Type B pancreatic cell (in vitro differentiated cells): Measurements from ENCODE around the gene ENPP6. TPM values are rescaled to one million over a fixed set of nuclear protein-coding genes. Genes with fewer than 3 reads are reported as not detected.

ENCODE experiments used
- DNase-seq: peaks from one replicate; pipeline ENCODE4 v3.0.0; 2021; ENCODE audit warnings: mixed read lengths; ENCODE audit not compliant: unreplicated experiment; ENCODE audit errors: extremely low spot score
- H3K27ac Mint-ChIP-seq: 2 replicates; pipeline ENCODE4 v1.8.0; 2021; ENCODE audit warnings: mild to moderate bottlenecking, mixed read lengths
- H3K27me3 Mint-ChIP-seq: 2 replicates; pipeline ENCODE4 v1.8.0; 2021; ENCODE audit warnings: mixed read lengths
- H3K36me3 Mint-ChIP-seq: 2 replicates; pipeline ENCODE4 v1.8.0; 2021; ENCODE audit warnings: mixed read lengths
- H3K4me1 Mint-ChIP-seq: one replicate; pipeline ENCODE4 v1.8.0; 2021; ENCODE audit warnings: mixed read lengths; ENCODE audit not compliant: unreplicated experiment
- H3K4me3 Mint-ChIP-seq: 2 replicates; pipeline ENCODE4 v1.8.0; 2021; ENCODE audit warnings: mild to moderate bottlenecking, mixed read lengths
- H3K9me3 Mint-ChIP-seq: 2 replicates; pipeline ENCODE4 v1.8.0; 2021; ENCODE audit warnings: mixed read lengths
- total RNA-seq: library from RNA; stranded (reverse); gene quantifications from 2 replicates; pipeline ENCODE4 v1.2.1, GENCODE V29; 2021; ENCODE audit warnings: low replicate concordance
- TF ChIP-seq, protein P1 (sequence below): fragments of 200-600 bp; sonication (generic); conservative IDR thresholded peaks from 2 replicates; pipeline ENCODE4 v1.5.0; 2021; ENCODE audit warnings: antibody characterized with exemption, mild to moderate bottlenecking

Gene ENPP6
- total RNA-seq, 1 donor from 2014 or later = 0.51 TPM

DNA sequence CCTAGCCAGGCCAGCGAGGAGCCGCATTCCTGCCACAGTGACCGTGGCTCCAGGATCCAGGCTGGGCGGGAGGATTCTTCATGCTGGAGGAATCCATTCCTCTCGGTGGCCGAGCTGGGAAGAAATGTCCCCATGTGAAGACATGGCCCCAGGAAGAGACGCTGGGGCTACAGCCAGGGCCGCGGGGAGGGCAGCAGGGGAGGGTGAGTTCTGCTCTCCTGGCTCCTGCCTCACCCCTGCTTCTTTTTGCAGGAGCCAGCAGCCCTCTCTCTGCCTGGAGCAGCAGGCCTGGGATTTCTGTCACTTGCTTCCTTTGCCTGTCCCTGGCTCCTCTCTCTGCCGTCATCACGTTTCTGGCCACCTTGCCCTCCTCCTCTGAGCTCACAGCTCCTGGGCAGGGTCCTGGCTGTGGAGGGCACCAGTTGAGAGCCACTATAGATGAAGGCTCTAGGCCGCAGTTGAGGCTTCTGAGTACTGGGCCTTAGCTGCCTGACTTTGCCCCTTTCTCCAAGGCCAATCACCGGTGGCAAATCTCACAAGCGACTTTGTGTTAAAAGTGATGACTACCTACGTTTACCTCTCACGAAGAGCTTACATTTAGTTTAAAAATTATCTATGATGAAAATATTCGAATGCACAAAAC is 48.3 kb downstream of the ENPP6 start:
- TF ChIP-seq, protein P1, sequence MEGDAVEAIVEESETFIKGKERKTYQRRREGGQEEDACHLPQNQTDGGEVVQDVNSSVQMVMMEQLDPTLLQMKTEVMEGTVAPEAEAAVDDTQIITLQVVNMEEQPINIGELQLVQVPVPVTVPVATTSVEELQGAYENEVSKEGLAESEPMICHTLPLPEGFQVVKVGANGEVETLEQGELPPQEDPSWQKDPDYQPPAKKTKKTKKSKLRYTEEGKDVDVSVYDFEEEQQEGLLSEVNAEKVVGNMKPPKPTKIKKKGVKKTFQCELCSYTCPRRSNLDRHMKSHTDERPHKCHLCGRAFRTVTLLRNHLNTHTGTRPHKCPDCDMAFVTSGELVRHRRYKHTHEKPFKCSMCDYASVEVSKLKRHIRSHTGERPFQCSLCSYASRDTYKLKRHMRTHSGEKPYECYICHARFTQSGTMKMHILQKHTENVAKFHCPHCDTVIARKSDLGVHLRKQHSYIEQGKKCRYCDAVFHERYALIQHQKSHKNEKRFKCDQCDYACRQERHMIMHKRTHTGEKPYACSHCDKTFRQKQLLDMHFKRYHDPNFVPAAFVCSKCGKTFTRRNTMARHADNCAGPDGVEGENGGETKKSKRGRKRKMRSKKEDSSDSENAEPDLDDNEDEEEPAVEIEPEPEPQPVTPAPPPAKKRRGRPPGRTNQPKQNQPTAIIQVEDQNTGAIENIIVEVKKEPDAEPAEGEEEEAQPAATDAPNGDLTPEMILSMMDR = no peak
- no peak overlapping the region for H3K27ac Mint-ChIP-seq
- H3K4me3 Mint-ChIP-seq = no peak overlapping the region
- peaks cover 9% of the 10 kb centered on the region for H3K4me1 Mint-ChIP-seq
- peaks cover 38% of the 10 kb centered on the region for H3K27me3 Mint-ChIP-seq
- no peaks in the 10 kb centered on the region for H3K9me3 Mint-ChIP-seq
- H3K36me3 Mint-ChIP-seq = no peaks in the 10 kb centered on the region
- no peak for DNase-seq

DNA sequence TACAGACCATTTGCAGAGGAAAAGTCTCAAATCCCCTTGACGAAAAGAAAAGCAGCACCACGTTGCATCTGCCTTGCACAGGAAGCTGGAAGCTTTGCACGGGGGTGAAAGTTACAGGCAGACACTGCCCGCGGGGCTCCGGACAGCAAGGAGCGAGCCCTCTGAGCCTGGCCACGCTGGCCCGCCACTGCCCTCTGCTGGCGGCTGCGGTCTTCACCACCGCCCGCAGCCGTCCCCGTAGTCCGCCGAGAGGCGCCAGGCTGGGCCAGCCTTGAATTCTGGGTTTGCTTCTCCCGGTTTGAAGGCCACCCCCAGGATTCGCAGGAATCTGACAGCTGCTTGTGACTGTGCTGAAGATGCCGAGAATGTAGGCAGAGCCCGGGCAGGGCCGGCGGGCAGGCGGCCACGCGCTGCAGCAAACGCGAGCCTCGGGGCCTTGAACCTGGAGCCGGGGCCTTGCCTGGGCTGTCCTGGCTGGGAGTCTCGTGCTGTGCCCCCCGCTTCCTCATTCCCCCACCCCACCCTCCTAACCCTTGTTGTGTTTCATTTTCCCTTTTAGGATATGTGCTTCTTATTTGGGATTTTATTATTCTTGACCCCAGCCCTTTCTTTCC is 49.2 kb downstream of the ENPP6 start:
- Mint-ChIP-seq H3K27ac (no peak overlapping the region), H3K4me1 (peaks cover 14% of the 10 kb centered on the region), H3K27me3 (peaks cover 44% of the 10 kb centered on the region), H3K4me3 (peak overlapping the region; percentile 31), H3K9me3 (no peaks in the 10 kb centered on the region), H3K36me3 (no peaks in the 10 kb centered on the region)
- peak; percentile 87 for DNase-seq
- TF ChIP-seq, protein P1 = peak; percentile 98

DNA sequence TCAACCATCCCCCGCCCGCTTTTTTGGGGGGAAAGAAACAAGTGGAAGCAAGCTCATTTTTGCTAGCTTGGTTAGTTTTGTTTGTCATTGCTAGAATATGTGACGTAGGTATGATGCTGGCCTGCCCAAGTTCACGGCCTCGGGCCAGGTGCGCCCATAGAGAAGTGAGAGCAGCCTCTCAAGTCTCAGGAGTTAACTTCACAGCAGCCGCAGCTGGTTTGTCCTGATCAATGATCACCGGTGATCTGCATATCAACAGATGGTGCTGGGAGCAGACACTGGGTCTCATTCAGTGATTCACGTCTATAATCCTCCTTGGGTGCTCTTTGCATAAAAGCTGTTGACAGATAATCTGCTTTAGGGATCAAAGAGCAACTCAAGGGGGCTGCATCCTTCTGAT is 50.1 kb downstream of the ENPP6 start:
- Mint-ChIP-seq H3K4me3 (no peak overlapping the region), H3K9me3 (no peaks in the 10 kb centered on the region), H3K27me3 (peaks cover 44% of the 10 kb centered on the region), H3K36me3 (no peaks in the 10 kb centered on the region), H3K4me1 (peaks cover 15% of the 10 kb centered on the region), H3K27ac (no peak overlapping the region)
- TF ChIP-seq, protein P1 = no peak
- DNase-seq = no peak

DNA sequence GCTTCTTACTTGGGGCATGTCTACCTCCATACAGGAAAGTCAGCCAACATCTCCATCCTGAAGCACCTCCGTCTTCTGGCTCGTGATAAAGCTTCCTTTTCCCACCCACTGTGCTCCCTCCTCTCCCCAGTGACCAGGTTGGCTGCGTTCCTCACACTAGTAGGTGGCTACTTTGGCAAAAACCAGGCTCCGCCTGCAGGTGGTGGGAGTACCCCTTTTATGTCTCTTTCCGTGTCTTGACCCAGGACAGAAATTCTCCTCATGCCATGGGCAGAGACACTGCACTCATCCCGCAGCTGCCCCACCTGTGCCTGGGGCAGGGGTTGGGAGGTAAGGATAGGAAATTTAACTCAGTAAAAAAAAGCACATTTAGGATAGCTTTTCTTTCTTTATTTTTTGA is 50.9 kb downstream of the ENPP6 start:
- TF ChIP-seq, protein P1 = no peak
- Mint-ChIP-seq H3K27me3 (peaks cover 48% of the 10 kb centered on the region), H3K4me1 (peaks cover 15% of the 10 kb centered on the region), H3K27ac (no peak overlapping the region), H3K36me3 (no peaks in the 10 kb centered on the region), H3K9me3 (no peaks in the 10 kb centered on the region), H3K4me3 (no peak overlapping the region)
- no peak for DNase-seq

DNA sequence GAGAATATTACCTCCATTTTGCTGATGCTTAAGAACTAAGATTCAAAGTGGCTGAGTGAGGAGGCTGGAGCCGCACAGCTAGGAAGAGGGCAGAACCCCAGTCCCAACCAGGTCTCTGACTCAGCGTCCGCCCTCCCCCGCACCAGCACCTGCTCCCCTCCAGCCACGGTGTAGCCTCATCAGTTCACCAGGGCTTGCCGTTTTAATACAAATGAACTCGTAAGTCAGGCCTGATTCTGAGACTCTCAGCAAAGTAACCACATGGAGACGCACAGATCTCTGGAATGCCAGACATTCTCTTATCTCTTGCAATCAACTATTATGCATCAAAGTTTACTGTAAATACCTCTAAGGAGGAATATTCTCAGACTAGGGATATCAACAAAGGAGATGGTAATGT is 52.4 kb downstream of the ENPP6 start:
- TF ChIP-seq, protein P1 = no peak
- peaks cover 15% of the 10 kb centered on the region for H3K4me1 Mint-ChIP-seq
- H3K4me3 Mint-ChIP-seq = no peak overlapping the region
- no peaks in the 10 kb centered on the region for H3K9me3 Mint-ChIP-seq
- no peak for DNase-seq
- H3K36me3 Mint-ChIP-seq = no peaks in the 10 kb centered on the region
- H3K27me3 Mint-ChIP-seq = peaks cover 43% of the 10 kb centered on the region
- no peak overlapping the region for H3K27ac Mint-ChIP-seq
